ENCODE measurements around the gene NUBPL. TPM values are rescaled to one million over a fixed set of nuclear protein-coding genes. Genes with fewer than 3 reads are reported as not detected.

The NUBPL gene
- total RNA-seq, 4 donors from 2014 or later, result 5.7 to 9.2 (median 7.2) TPM

DNA sequence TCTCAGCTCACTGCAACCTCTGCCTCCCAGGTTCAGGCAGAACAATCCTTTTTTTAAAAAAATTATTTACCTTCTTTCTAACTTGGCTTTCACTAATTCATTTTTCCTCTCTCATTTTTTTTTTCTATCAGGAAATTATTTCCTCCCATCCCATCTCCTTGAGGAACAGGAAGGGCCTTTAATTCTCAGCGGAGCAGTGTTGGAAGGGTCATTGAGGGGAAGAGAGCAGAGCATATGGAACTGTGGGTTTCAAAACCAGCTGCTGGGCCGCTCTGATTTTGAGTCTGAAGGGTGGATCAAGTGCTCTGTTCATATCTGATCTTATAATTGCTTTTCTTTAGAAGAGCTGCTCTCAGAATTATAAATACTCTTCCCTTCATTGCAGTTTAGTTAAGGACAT lies 29.0 kb downstream of the NUBPL start:
- no peak for DNase-seq (ENCODE audit: low spot score in 2 of 2)
- intact Hi-C loops (cut with DNase I; ENCODE audit: low total_unique reads), result no loop called here
- 74 to 78% methylated on average over 2 of the region's 2 CpGs for WGBS, 2 donors
- TF ChIP-seq POLR2A (IDR thresholded peaks at IDR 0.05), result no peak
- TF ChIP-seq CTCF (IDR thresholded peaks at IDR 0.05), result no peak
- no peak overlapping the region for H3K4me3 ChIP-seq (ENCODE audit: low read depth, poor library complexity, severe bottlenecking)

- DNase-seq (ENCODE audit: low spot score in 2 of 2), result no peak
- no peak for TF ChIP-seq POLR2A (IDR thresholded peaks at IDR 0.05)
- TF ChIP-seq CTCF (IDR thresholded peaks at IDR 0.05), result no peak
- intact Hi-C loops (cut with DNase I; ENCODE audit: low total_unique reads), result no loop called here
- H3K4me3 ChIP-seq (ENCODE audit: low read depth, poor library complexity, severe bottlenecking), result no peak overlapping the region
Measured at GRCh38 chr14:31592122-31592521, 30.9 kb downstream of the NUBPL start.

DNA sequence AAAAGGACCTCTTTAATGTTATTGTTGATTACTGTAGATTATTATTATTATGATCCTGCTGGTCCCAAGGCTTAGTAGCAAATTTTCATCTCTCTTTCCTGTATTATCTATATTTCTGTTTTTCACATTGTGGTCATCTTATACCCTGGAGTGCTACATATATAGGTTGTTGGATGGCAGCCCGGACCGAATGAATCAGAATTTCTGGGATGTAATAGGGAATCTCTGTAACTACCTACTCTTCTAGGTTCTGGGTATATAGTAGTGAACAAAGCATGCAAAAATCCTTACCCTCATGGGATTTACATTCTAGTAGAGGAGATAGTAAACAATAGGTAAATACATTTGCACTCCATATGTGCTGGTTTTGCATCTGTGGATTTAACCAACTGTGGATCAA lies 31.4 kb downstream of the NUBPL start:
- DNase-seq (ENCODE audit: low spot score in 2 of 2), result no peak
- 96 to 98% methylated on average over 2 of the region's 2 CpGs for WGBS, 2 donors
- TF ChIP-seq POLR2A (IDR thresholded peaks at IDR 0.05) (no peak), CTCF (IDR thresholded peaks at IDR 0.05) (no peak)
- intact Hi-C loops (cut with DNase I; ENCODE audit: low total_unique reads), result no loop called here
- no peak overlapping the region for H3K4me3 ChIP-seq (ENCODE audit: low read depth, poor library complexity, severe bottlenecking)

- H3K4me3 ChIP-seq (ENCODE audit: low read depth, poor library complexity, severe bottlenecking), result no peak overlapping the region
- WGBS, 2 donors, result 83 to 84% methylated on average over 7 of the region's 7 CpGs
- no peak for DNase-seq (ENCODE audit: low spot score in 2 of 2)
- intact Hi-C loops (cut with DNase I; ENCODE audit: low total_unique reads), result no loop called here
- TF ChIP-seq POLR2A (IDR thresholded peaks at IDR 0.05) (no peak), CTCF (IDR thresholded peaks at IDR 0.05) (no peak)
Measured at GRCh38 chr14:31596342-31597095, 35.3 kb downstream of the NUBPL start.

DNA sequence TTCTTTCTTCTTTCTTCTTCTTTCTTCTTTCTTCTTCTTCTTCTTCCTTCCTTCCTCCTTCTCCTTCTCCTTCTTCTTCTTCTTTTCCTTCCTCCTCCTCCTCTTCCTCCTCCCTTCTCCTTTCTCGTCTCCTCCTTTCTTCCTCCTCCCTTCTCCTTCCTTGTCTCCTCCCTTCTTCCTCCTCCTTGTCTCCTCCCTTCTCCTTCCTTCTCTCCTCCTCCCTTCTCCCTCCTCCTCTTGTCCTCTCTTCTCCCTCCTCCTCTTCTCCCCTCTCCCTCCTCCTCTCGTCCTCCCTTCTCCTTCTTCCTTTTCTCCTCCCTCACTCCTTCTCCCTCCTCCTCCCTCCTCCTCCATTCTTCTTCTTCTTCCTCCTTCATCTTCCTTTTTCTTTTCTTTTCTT lies 44.5 kb downstream of the NUBPL start:
- H3K4me3 ChIP-seq (ENCODE audit: low read depth, poor library complexity, severe bottlenecking), result no peak overlapping the region
- no peak for DNase-seq (ENCODE audit: low spot score in 2 of 2)
- 85 to 96% methylated on average over 2 of the region's 2 CpGs for WGBS, 2 donors
- TF ChIP-seq POLR2A (IDR thresholded peaks at IDR 0.05), result no peak
- no peak for TF ChIP-seq CTCF (IDR thresholded peaks at IDR 0.05)
- intact Hi-C loops (cut with DNase I; ENCODE audit: low total_unique reads), result no loop called here

All from lower leg skin (tissue), 4 donors.